IMR-90 (cell line): ENCODE data around the gene TBX4. TPM values are rescaled to one million over a fixed set of nuclear protein-coding genes. Genes with fewer than 3 reads are reported as not detected.

ENCODE experiments used
- ATAC-seq: fragments of 200-7000 bp; cut with Tn5 transposase; 2 replicates; pipeline ENCODE4 v1.9.1; 2020; ENCODE audit warnings: low read depth, mild to moderate bottlenecking, moderate library complexity
- BruUV-seq: library from RNA; stranded (reverse); fragments of 400-500 nt; replicated peaks from 2 replicates; lab custom pipeline; 2021; lab: Mats Ljungman, UMichigan
- CTCF ChIA-PET: fragments of 300-600 bp; formaldehyde crosslinking; extraction: SDS; loops from one replicate; lab custom pipeline; 2021; ENCODE audit warnings: antibody characterized with exemption; lab: Yijun Ruan, JAX
- POLR2A ChIA-PET: fragments of 300-600 bp; sonication (Branson Sonifier 250); formaldehyde crosslinking; loops from one replicate; lab custom pipeline; 2022; ENCODE audit warnings: antibody characterized with exemption; ENCODE audit not compliant: unreplicated experiment; lab: Charles Lee
- DNase-seq: peaks from one replicate; pipeline ENCODE4 v3.0.0; 2013
- H2AFZ ChIP-seq: replicated peaks from 2 replicates; pipeline ENCODE3; 2013; ENCODE audit warnings: low read length, mild to moderate bottlenecking; ENCODE audit not compliant: poor library complexity
- H2AK5ac ChIP-seq: 2 replicates; pipeline ENCODE4 v1.6.1; 2013; ENCODE audit warnings: low read depth, low read length, inconsistent platforms
- H2AK9ac ChIP-seq: replicated peaks from 2 replicates; pipeline ENCODE3; 2013; ENCODE audit warnings: mild to moderate bottlenecking, low read depth, low read length, moderate library complexity; ENCODE audit not compliant: poor library complexity
- H2BK120ac ChIP-seq: 2 replicates; pipeline ENCODE4 v1.6.1; 2013; ENCODE audit warnings: low read depth, low read length, inconsistent platforms
- H2BK15ac ChIP-seq: 3 replicates; pipeline ENCODE4 v1.6.1; 2013; ENCODE audit warnings: low read depth, low read length, inconsistent platforms
- H2BK20ac ChIP-seq: 2 replicates; pipeline ENCODE4 v1.6.1; 2013; ENCODE audit warnings: low read depth, mild to moderate bottlenecking, inconsistent platforms, low read length, moderate library complexity
- H2BK5ac ChIP-seq: 2 replicates; pipeline ENCODE4 v1.6.1; 2013; ENCODE audit warnings: mild to moderate bottlenecking, low read depth, low read length, inconsistent platforms; ENCODE audit not compliant: poor library complexity, severe bottlenecking
- H3K14ac ChIP-seq: replicated peaks from 2 replicates; pipeline ENCODE4 v1.6.1; 2013; ENCODE audit warnings: low read depth, low read length, inconsistent platforms
- H3K18ac ChIP-seq: 2 replicates; pipeline ENCODE4 v1.6.1; 2013; ENCODE audit warnings: low read depth, low read length, control low read depth
- H3K23ac ChIP-seq: 2 replicates; pipeline ENCODE4 v1.6.1; 2013; ENCODE audit warnings: low read depth, low read length, inconsistent platforms
- H3K27ac ChIP-seq: 2 replicates; pipeline ENCODE4 v1.5.1; 2013; ENCODE audit warnings: mild to moderate bottlenecking, control low read depth, low read length; ENCODE audit not compliant: insufficient read depth
- H3K27me3 ChIP-seq: 2 replicates; pipeline ENCODE4 v1.6.1; 2013; ENCODE audit warnings: low read length; ENCODE audit not compliant: control insufficient read depth, insufficient read depth
- H3K36me3 ChIP-seq: 2 replicates; pipeline ENCODE4 v1.6.1; 2013; ENCODE audit warnings: low read length, mixed read lengths; ENCODE audit not compliant: control insufficient read depth, insufficient read depth
- H3K4ac ChIP-seq: 2 replicates; pipeline ENCODE4 v1.6.1; 2013; ENCODE audit warnings: low read depth, low read length, inconsistent platforms
- H3K4me1 ChIP-seq: 2 replicates; pipeline ENCODE4 v1.6.1; 2013; ENCODE audit warnings: low read length, mixed read lengths; ENCODE audit not compliant: control insufficient read depth, insufficient read depth
- H3K4me2 ChIP-seq: 2 replicates; pipeline ENCODE4 v1.6.1; 2013; ENCODE audit warnings: low read depth, mild to moderate bottlenecking, control low read depth, low read length, moderate library complexity
- H3K4me3 ChIP-seq: 2 replicates; pipeline ENCODE4 v1.5.1; 2013; ENCODE audit warnings: low read depth, mild to moderate bottlenecking, control low read depth, low read length, moderate library complexity; ENCODE audit not compliant: insufficient read depth
- H3K56ac ChIP-seq: 2 replicates; pipeline ENCODE4 v1.6.1; 2013; ENCODE audit warnings: low read length, inconsistent platforms; ENCODE audit not compliant: insufficient read depth; ENCODE audit errors: extremely low read depth
- H3K79me1 ChIP-seq, 2 experiments: 2 replicates each; pipeline ENCODE4 v1.6.1; 2013; ENCODE audit warnings: low read length in 2 of 2, inconsistent platforms in 1 of 2, low read depth in 1 of 2
- H3K9ac ChIP-seq: 2 replicates; pipeline ENCODE4 v1.6.1; 2013; ENCODE audit warnings: low read depth, low read length, control low read depth
- H3K9me1 ChIP-seq: 2 replicates; pipeline ENCODE4 v1.6.1; 2013; ENCODE audit warnings: low read length, inconsistent platforms; ENCODE audit not compliant: insufficient read depth
- H3K9me3 ChIP-seq: 2 replicates; pipeline ENCODE4 v1.6.1; 2013; ENCODE audit warnings: low read length; ENCODE audit not compliant: control insufficient read depth, insufficient read depth
- H4K20me1 ChIP-seq: 2 replicates; pipeline ENCODE4 v1.6.1; 2013; ENCODE audit warnings: low read length, inconsistent platforms; ENCODE audit not compliant: insufficient read depth
- H4K5ac ChIP-seq: 2 replicates; pipeline ENCODE4 v1.6.1; 2013; ENCODE audit warnings: mild to moderate bottlenecking, low read depth, low read length, control low read depth
- H4K8ac ChIP-seq, 2 experiments: 2 replicates each; pipeline ENCODE4 v1.6.1; 2013; ENCODE audit warnings: low read depth in 2 of 2, low read length in 2 of 2, control low read depth in 1 of 2, inconsistent platforms in 1 of 2
- H4K91ac ChIP-seq: 2 replicates; pipeline ENCODE4 v1.6.1; 2013; ENCODE audit warnings: low read depth, low read length, inconsistent platforms; ENCODE audit not compliant: insufficient read depth
- MAZ ChIP-seq: IDR thresholded peaks from 2 replicates; pipeline ENCODE4 v1.6.1; 2012; ENCODE audit warnings: low read depth, mild to moderate bottlenecking, low read length, improper control_type of control experiment, moderate library complexity, borderline replicate concordance
- RFX5 ChIP-seq: IDR thresholded peaks from 2 replicates; pipeline ENCODE4 v1.8.0; 2012; ENCODE audit warnings: low read depth, mild to moderate bottlenecking, low read length, moderate library complexity
- SMC3 ChIP-seq: fragments of 150-350 bp; IDR thresholded peaks from 2 replicates; pipeline ENCODE4 v1.6.1; 2016; ENCODE audit warnings: low read depth, mild to moderate bottlenecking, antibody characterized with exemption, low read length, moderate library complexity
- WGBS, 2 experiments: methylation state at CpG; one replicate each; pipeline versions ENCODE4 v1.1.5 to v1.1.7; 2013; ENCODE audit warnings: missing lambda C conversion rate in 2 of 2; ENCODE audit not compliant: insufficient read length in 1 of 2; ENCODE audit errors: extremely low coverage in 2 of 2; 5-methylcytosine and 5-hydroxymethylcytosine counted together
- dilution Hi-C: fragments of 300-500 bp; cut with HindIII; formaldehyde crosslinking; loops from one replicate; pipeline ENCODE4 v1.14.3; 2018; ENCODE audit warnings: low sequenced_read_pairs; ENCODE audit not compliant: unreplicated experiment
- in situ Hi-C: fragments of 300-500 bp; cut with MboI; formaldehyde crosslinking; loops from 3 replicates; pipeline ENCODE4 v1.14.3; 2019; ENCODE audit warnings: low sequenced_read_pairs, inconsistent platforms, mixed read lengths
- intact Hi-C: fragments of 100-400 bp; cut with micrococcal nuclease; formaldehyde crosslinking; loops from 2 replicates; pipeline ENCODE4 v1.10.0; 2022
- polyA plus RNA-seq, 3 experiments: library from polyadenylated mRNA; depleted of rRNA; stranded (reverse); fragments of >200 nt; gene quantifications; 2 replicates each; pipeline ENCODE4 v1.2.3, GENCODE V29; 2012; ENCODE audit warnings: low replicate concordance in 1 of 3
- total RNA-seq: library from RNA; depleted of rRNA; stranded (reverse); fragments of >200 nt; gene quantifications from 2 replicates; pipeline ENCODE4 v1.2.3, GENCODE V29; 2012

The TBX4 gene
- total and polyA plus RNA-seq, 2 of the 4 experiments (the other 2 are of a cell fraction) = 0.05 TPM; not detected in 1

DNA sequence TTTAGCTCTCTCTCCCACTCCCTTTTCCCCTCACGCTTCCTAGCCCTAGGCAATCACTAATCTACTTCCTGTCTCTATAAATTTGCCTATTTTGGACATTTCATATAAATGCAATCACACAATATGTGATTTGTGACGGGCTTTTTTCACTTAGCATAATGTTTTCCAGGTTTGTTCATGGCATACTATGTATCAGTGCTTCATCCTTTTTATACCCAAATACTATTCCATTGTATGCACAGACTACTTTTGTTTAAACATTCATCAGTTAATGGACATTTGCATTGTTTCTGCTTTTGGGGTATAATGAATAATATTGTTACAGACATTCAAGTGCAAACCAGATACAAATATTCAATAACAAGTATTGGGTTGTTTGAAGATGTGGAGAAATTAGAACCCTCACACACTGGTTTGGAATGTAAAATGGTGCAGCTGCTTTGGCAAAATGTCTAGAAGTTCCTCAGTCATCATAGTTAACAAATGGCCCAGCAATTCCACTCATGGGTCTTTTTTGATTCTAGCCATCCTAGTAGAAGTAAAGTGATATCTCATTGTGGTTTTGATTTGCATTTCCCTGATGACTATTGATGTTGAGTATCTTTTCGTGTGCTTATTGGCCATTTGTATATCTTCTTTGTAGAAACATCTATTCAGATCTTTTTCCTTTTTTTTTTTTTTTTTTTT, 67.7 kb downstream of the TBX4 start:
- BruUV-seq = no TSS peak
- ChIA-PET POLR2A (no interaction called here), CTCF (interaction anchor here (0.7 to 1.3 kb wide), 2 partner anchors 39 to 108 kb away, joined by 3 read pairs; no protein-coding TSS in a partner anchor)
- Histone ChIP-seq H4K20me1 (no peaks in the 10 kb centered on the region), H3K4me2 (no peak overlapping the region), H2AK5ac (no peak overlapping the region), H3K9me1 (no peaks in the 10 kb centered on the region), H3K9me3 (no peaks in the 10 kb centered on the region), H2BK20ac (no peak overlapping the region), H3K27ac (no peak overlapping the region), H3K4ac (no peak overlapping the region), H2BK5ac (no peak overlapping the region), H3K36me3 (no peaks in the 10 kb centered on the region), H3K4me1 (no peaks in the 10 kb centered on the region), H4K8ac (no peak overlapping the region), H2BK120ac (no peak overlapping the region), H4K5ac (no peak overlapping the region), H3K56ac (no peak overlapping the region), H3K79me1 (no peaks in the 10 kb centered on the region), H3K9ac (no peak overlapping the region), H4K91ac (no peak overlapping the region), H3K4me3 (no peak overlapping the region), H3K14ac (no peak overlapping the region), H3K23ac (no peak overlapping the region), H2BK15ac (no peak overlapping the region), H2AK9ac (no peak overlapping the region), H3K18ac (no peak overlapping the region), H3K27me3 (peaks cover 12% of the 10 kb centered on the region), H2AFZ (no peak overlapping the region)
- in situ Hi-C loops = no loop called here
- WGBS, 2 experiments = no CpG with 5 or more reads among the region's 3 CpGs
- no peak for ATAC-seq
- intact Hi-C loops = no loop called here
- dilution Hi-C loops = no loop called here
- no peak for TF ChIP-seq RFX5
- TF ChIP-seq MAZ = no peak
- no peak for TF ChIP-seq SMC3
- DNase-seq = peak; percentile 4
